Measurements from ENCODE around the gene CDC42BPA. TPM values are rescaled to one million over a fixed set of nuclear protein-coding genes. Genes with fewer than 3 reads are reported as not detected.
"Not testable (repeated sequence)": the region's sequence is repeated elsewhere in the genome, so short reads cannot be mapped to it uniquely, and the experiment has no call there.

Gene CDC42BPA
- polyA plus RNA-seq, 3 donors: 36.9 to 40.2 (median 40.0) TPM

DNA sequence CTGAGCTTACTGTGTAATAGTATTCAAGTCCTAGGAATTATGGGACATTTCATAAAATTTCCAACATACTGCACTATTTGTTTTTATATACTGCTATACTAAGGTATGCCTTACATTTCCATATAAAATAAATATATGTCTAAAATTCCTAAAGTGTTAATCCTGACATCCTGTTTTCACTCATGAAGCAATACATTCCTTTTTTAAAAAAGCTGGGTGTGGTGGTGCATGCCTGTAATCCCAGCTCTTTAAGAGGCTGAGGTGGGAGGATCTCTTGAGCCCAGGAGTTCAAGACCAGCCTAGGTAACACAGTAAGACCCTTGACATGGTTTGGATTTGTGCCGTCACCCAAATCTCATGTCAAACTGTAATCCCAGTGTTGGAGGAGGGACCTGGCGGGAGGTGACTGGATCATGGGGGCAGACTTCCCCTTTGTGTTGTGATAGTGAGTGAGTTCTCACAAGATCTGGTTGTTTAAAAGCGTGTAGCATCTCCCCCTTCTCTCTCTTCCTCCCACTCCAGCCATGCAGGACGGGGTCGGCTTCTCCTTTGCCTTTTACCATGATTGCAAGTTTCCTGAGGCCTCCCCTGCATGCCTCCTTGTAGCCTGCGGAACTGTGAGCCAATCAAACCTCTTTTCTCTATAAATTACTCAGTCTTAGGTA lies 5.8 kb downstream of the CDC42BPA start:
- DNase-seq: no peak

DNA sequence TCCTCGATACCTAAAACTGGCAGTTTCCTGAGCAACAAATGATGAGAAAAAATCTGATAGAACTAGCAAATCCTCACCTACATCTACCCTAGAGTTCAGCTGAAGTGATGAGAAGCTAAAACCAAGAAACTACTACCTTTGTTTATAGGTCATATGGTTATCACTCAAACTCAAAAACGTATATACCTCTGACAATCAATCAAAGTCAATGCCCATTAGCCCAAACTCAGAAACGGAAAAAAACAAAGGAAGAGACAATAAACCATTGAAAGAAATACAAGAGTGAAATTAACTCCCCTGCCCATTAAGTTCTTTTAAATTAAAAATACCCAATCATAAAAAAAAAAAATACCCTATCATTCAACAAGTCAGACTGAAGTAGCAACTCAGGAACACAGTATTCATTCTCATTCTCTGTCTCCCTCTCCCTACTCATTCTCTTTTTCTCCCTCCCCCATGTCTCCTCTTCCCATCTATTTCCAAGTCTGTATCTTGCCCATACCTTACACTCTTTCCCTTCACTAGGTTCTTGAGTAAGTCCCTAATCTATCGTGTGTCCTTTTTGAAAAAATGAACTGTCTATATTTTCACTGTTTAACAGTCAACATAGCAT lies 6.8 kb downstream of the CDC42BPA start:
- DNase-seq: no peak

DNA sequence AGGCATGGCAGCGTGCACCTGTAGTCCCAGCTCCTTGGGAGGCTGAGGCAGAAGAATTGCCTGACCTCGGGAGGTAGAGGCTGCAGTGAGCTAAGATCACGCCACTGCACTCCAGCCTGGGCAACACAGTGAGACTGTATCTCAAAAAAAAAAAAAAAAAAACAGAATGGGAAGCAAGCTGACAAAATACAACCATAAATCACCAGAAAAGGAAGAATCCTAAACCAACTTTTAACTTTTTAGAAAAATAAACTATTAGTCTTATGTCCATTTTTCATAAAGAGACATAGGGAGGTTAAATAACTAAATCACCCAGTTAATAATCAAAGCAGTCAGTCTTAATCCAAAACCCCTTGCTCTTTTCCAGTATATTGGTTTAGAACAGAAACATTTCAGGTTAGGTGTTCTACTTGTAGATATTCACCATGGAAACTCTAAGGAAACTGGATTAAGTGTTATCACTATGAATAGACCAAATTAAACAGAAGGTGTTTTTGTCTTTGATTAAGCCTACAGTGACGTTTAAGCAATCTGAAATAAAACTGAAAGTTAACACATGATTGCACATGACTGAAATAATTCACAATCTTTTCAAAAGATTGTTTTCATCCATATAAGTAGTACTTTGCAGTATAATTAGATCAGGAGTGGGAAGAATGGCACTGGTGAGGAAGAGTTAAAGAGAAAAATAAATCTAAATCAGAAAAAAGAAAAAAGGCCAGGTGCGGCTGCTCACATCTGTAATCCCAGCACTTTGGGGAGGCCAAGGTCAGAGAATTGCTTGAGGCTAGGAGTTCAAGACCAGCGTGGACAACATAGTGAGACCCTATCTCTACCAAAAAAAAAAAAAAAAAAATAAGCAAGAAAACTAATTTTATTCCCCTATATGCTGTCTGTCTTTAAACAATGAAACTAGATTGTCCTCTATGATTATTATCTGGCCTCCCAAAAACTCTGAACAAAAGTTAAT lies 9.6 kb downstream of the CDC42BPA start:
- DNase-seq: no peak

DNA sequence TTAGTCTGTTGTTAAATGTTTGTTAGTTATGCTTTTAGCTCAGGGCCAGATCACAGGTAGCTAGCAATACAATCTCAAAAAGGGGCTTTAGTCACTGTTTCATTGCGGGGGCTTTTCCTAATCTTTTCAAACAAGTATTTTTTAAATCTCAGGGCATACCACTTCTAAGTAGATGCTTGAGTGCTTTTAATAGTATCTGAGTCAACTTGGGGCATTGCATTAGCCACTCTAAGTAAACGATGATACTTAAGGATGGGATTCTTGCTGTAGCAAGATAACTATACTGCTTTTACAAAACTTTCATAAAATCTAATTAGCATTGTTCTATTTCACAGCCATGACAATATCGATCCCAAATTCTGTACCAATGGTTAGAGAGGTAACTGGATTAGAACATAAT lies 11.6 kb downstream of the CDC42BPA start:
- no peak for DNase-seq

DNA sequence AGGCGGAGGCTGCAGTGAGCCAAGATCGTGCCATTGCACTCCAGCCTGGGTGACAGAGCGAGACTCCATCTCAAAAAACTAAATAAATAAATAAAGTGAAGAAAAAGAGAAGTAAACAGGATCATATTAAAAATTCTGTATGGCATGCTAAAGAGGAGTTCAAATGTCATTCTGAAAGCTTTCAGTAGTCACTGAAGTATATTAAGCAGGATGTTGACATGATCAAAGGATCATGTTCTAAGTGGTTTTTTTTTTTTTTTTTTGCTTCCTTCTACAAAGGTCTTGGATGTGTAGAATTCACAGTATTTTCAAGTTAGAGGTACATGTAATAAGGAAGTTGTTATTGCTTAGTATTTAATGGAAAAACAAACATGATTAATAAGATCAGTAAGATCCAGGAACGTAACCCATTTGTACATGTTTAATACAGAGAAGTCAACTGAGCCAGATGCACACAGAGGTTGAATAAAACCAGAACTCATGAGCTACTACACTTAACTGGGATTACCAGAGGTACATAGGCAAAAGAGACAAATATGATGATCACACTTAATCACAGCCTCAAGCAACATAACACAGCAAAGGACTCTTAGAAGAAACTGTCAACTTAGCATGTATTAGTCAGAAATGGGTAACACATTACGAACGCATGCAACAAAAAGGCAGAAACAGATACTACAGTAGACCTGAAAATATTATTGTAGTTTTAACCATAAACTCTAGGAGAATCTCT lies 12.2 kb downstream of the CDC42BPA start:
- no peak for DNase-seq

DNA sequence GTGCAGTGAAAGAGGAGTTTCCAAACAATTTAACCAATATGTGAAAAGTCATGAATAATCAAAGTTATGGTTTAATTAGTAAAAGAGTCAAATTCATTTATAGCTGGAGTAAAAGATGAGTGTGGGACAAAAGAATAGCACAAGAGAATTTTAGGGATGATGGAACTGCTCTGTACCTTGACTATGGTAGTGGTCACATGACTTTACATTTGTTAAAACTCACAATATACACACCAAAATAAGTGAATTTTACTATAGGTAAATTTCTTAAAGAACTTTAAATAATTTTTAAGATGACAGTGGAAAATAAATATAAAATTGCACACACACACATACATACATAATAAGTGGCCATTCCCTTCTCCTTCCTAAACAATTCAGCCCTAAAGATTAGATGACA lies 13.6 kb downstream of the CDC42BPA start:
- no peak for DNase-seq

DNA sequence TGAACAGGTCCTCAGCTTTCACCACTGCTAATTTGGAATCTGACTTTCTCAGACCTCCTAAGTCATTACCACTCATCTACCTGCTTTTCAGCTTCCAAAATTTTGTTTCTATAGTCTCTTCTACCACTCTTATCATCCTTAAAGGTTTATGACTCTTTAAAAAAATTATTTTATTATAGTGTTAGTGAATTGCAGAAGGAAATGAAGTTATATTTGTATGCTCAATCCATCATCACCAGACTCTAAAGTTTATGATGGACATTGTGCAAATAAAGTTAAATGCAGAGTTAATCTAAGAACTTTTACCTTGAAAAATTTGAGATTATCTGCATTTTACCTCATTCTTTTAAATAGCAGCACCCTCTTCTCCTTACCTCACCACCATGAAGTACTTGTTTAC lies 14.6 kb downstream of the CDC42BPA start:
- no peak for DNase-seq

DNA sequence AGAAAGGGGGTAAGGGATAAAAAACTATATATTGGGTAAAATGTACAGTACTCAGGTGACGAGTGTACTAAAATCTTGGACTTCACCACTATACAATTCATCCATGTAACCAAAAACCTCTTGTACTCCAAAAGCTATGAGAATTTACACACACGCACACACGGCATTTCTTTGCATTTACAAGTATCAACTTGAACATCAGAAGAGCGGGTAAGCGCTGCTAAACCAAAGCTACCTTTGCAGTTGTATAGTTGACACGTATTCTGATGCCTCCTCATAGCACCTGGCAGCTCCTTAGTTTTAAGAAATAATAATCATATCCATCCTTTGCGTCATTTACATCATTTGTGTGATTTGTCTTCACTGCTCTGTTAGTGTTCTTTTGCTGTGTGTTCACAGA lies 17.6 kb downstream of the CDC42BPA start:
- DNase-seq: no peak

DNA sequence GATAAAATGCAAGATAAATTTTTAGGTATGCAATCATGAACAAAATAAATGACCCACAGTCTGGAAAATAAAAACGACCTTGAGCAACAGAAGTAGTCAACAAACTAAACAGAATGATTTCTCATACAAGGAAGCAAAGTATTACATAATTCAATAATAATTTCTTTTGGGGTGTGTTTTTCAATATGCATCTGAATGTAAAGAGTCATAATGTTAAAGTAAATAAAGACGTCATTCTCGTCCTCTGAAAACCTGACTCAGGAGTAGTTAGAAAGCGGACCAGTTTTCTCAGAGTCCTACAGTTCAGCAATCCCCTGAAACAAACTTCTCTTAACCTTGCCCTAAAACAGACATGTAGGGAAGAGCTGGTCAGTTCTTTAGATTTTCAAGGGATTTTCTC lies 18.6 kb downstream of the CDC42BPA start:
- no peak for DNase-seq

DNA sequence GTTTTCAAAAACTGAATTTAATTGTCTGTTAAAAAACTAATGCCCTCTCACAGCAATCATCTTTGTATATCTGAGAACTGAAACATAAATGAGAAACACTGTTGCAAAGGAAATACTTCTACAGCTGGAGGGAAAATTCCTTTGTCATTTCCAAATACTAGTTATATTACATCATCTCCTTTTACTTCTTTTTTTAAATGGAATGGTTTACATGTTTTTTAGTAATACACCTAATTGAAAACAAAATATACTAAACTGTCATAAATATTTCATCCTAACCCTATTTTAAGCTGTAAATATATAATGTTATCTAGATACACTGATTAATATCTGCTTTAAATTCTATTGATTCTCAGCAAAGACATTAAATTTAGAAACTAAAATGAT lies 19.1 kb downstream of the CDC42BPA start:
- no peak for DNase-seq

DNA sequence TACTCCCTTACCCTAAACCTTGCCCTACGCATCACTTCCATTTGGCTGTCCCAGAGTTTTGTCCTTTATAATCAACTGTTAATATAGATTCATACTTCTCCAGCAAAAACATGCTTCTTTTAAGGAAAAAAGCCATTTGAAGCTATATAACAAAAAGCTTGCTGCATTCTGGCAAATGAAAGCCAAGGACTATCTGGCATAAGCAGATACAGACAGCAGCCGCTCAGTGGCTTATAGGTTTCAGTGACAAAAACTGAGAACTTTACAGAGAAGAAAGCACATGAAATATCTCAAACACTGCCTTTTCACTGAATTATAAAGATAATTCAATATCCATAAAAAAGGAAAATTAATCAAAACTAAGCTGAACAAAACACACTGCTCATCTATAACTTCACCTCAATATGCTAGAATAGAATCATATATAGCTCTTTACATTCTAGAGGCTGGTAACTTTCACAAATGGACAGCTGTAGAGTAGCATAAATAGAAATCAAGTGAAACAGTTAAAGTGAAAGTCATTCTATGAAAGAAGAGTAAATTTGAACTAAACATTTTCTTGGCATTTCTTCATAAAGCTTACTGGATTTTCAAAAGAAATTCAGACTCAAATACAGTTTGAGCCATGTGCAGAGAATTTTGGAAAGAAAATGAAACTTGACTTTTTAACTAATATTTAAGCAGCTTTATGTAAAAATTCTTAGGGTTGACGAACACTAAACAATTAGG lies 19.6 kb downstream of the CDC42BPA start:
- no peak for DNase-seq

DNA sequence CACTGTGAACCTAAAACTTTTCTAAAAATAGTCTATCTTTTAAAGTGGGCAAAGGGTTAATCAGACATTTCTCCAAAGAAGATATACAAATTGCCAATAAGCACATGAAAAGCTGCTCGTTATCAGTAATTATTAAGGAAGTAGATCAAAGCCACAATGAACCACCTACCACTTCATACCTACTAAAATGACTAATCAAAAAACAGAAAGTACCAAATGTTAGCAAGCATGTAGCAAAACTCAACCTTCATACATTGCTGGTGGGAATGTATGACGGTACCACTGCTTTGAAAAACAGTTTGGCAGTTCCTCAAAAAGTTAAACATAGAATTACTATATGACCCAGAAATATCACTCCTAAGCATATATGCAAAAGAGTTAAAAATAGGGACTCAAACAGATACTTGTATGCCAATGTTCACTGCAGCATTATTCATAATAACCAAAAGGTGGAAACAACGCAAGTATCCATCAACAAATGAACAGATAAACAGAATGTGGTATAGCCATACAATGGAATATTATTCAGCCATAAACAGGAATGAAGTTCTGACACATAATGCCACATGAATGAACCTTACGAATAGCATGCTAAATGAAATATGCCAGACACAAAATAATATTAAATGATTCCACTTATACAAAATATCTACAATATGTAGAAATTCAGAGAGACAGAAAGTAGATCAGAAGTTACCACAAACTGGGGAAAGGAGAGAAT lies 21.1 kb downstream of the CDC42BPA start:
- DNase-seq: no peak

DNA sequence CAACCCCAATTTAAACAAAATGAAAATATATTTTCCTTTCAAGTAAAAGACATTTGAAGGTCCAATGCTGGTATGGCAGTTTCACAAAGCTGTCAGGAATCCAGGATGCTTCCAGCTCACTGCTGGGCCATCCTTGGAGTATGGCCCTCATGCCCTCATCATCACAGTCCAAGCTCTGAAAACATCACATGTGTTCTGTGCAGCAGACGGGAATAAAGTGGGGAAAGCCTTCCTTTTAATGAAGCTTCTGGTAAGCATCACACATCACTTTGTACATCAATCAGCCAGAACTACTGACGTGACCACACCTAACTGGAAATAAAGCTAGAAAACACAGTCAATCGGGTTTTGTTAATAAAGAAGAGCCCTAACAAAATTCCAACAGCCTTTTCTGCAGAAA lies 22.7 kb downstream of the CDC42BPA start:
- no peak for DNase-seq

DNA sequence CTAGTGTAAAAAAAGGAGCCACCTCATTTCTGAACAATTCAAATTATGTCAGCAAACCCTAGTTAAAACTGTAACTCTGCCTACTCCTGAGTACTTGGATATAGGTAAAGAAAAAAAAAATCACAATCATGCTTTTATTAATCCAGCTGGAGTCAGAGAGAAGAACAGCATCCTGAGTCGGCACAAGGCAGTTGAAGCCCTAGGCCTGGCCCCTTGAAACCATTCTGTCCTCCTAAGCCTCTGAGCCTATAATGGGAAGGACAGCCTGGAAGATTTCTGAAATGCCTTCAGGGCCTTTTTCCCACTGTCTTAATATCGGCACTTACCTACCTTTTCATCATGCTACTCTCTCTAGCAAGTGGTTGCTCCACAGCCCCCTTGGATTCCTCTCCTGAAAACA lies 32.5 kb downstream of the CDC42BPA start:
- DNase-seq: no peak

DNA sequence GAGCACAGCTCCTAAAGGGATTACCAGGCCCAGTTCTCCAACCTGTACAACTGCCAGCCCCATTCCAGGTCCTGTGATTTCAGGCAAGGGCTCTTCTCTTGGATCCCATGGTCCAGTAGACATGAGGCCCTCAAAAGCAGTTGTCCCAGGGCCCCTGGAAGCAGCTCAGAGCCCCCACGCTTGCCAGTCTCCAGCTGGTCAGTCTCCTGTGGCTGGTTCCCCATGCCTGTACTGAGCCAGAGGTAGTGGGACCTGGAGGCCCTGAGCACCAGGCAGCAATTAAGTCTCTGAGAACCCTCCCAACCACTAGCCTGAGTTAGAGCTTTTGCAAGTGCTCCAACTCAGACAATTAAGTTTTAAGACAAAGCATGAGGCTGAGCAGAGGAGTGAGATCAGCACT lies 36.9 kb downstream of the CDC42BPA start:
- DNase-seq: no peak

DNA sequence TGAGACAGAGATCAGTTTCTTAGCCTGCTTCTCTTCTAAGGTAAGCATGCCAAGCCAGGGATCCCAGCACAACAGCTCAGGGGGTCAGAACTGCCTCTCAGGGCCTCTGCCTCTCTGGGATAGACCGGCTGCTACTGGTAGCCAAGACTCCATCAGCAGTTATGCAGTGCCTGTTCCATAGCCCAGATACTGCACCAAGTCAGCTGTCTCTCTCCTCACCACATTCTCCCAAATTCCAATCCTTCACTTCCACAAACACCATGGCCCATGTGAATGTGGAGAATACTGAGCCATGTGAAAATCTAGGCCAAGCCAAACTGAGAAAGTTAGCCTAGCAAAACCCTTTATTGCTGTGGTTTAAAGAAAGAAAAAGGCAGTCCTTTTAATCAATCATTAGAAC lies 37.5 kb downstream of the CDC42BPA start:
- no peak for DNase-seq

DNA sequence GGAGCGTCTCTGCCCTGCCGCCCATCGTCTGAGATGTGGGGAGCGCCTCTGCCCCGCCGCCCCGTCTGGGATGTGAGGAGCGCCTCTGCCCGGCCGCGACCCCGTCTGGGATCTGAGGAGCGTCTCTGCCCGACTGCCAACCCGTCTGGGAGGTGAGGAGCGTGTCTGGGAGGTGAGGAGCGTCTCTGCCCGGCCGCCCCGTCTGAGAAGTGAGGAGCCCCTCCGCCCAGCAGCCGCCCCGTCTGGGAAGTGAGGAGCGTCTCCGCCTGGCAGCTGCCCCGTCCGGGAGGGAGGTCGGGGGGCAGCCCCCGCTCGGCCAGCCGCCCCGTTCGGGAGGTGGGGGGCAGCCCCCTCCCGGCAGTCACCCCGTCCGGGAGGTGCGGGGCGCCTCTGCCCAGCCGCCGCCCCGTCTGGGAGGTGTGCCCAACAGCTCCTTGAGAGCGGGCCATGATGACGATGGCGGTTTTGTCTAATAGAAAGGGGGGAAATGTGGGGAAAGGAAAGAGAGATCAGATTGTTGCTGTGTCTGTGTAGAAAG lies 42.1 kb downstream of the CDC42BPA start:
- not testable (repeated sequence) for DNase-seq

DNA sequence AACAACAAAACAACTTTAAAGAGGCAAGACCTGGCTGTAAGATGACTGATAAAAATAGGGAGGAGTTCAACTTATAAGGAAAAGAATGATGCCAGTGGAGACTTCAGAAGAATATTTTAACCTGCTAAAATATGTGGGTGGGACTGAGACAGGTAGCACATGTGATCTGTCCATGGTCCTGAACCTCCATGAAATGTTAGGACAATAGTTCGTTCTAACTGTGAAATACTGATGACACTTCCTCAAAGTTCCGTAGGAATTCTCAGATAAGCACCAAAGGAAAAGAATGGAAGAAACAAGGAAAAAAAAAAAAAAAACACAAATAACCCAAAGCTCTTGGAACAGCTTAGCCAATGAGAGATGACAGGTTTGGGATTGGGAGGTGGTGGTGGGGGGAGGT lies 44.7 kb downstream of the CDC42BPA start:
- peak; percentile 35 for DNase-seq

DNA sequence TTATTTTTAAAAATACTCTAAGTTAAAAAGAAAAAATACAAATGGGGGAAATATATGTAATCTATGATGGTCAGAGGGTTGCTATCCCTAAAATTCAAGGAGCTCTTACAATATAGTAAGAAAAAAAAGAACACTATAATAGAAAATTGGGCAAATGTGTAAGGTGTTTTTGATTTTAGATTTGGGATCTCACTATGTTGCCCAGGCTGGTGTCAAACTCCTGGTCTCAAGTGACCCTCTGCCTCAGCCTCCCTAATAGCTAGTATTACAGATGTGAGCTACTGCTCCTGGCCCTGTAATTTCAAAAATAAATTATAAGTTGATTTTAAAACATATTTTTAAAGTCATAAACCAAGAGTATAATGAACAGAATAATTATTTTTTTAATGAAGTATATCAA lies 45.9 kb downstream of the CDC42BPA start:
- DNase-seq: no peak

DNA sequence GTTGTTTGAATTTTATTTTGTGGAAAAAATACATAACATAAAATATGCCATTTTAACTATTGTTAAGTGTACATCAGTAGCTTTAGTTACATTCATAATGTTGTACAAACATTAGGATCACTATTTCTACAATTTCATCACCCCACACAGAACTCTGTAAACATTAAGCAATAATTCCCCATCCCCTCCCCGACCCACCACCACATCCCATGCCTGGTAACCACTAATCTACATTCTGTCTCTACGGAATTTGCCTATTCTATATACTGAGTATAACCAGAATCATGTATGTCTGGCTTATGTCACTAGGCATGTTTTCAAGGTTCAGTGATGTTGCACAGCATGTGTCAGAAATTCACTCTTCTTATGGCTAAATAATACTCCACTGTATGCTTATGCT lies 47.7 kb downstream of the CDC42BPA start:
- DNase-seq: no peak

DNA sequence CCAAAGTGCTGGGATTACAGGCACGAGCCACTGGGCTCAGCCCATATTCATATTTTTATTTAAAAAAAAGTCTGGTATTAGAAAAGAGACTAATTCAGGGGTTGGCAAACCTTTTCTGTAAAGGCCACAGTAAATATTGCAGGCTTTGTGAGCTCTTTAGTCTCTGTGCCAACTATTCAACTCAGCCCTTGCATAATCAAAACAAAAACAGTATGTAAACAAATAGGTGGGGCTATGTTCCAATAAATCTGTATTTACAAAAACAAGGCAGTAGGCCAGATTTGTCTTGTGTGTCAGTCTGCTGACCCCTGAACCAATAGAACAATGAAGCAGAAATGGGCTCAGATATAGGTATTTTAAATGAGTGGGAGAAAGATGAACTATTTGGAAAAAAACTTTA lies 49.3 kb downstream of the CDC42BPA start:
- no peak for DNase-seq

All from renal pelvis (tissue), 4 donors.